Activated naive CD8-positive, alpha-beta T cell treated with anti-CD3 and anti-CD28 coated beads for 36 hours (primary cell): ENCODE measurements around the gene SMYD3. TPM values are rescaled to one million over a fixed set of nuclear protein-coding genes. Genes with fewer than 3 reads are reported as not detected.
"Not testable (repeated sequence)": the region's sequence is repeated elsewhere in the genome, so short reads cannot be mapped to it uniquely, and the experiment has no call there.

Experiments
- DNase-seq: peaks from one replicate; pipeline ENCODE4 v3.0.0; 2021
- H3K27ac Mint-ChIP-seq: one replicate; pipeline ENCODE4 v1.8.0; 2022; ENCODE audit warnings: mild to moderate bottlenecking, moderate library complexity, mixed read lengths
- H3K27me3 Mint-ChIP-seq: one replicate; pipeline ENCODE4 v1.8.0; 2022; ENCODE audit warnings: mild to moderate bottlenecking, mixed read lengths
- H3K36me3 Mint-ChIP-seq: one replicate; pipeline ENCODE4 v1.8.0; 2021; ENCODE audit warnings: mild to moderate bottlenecking, mixed read lengths
- H3K4me1 Mint-ChIP-seq: one replicate; pipeline ENCODE4 v1.8.0; 2021; ENCODE audit warnings: mixed read lengths
- H3K4me3 Mint-ChIP-seq: one replicate; pipeline ENCODE4 v1.8.0; 2022; ENCODE audit warnings: mild to moderate bottlenecking, moderate library complexity, mixed read lengths
- H3K9me3 Mint-ChIP-seq: one replicate; pipeline ENCODE4 v1.8.0; 2022; ENCODE audit warnings: mixed read lengths
- total RNA-seq, 2 experiments: library from RNA; stranded (reverse); gene quantifications; one replicate each; pipeline ENCODE4 v1.2.3, GENCODE V29; 2021

The SMYD3 gene
- total RNA-seq, 2 experiments from 2014 or later = 16.4 to 18.4 TPM

DNA sequence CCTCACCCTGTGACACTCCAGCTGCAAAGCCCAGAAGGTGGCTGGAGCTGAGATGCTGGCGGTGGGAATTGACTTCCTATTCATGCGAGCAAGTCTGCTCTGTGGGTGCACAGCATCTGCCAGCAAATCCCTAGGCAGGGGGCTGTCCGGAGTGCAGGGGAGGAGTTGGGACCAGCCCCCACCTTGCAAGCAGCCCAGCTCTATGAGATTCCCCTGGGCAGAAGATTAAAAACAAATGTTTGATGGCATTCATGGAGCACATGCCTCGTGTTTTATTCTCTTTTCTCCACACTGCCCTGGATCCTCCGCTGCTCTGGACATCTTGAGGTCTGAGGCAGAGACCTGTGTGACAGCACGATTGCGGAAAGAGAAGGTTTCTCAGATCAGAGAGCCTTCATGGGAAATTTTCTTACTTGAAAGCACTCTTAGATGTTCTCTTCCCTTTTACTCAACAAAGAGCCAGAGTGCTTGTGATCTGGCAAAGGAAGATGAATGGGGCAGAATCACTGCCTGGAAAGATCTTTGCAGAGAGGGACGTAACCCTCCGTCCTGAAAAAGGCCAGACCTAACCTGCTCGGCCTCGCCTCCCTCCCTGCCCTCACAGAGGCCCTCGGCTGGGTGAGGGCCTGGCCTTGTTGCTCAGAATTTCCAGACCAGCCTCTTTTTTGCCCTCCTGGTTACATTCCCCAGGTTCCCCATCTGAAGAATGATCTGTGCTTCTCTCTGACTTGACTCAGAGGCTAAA lies 755.2 kb downstream of the SMYD3 start:
- Mint-ChIP-seq H3K27ac (no peak overlapping the region), H3K27me3 (no peaks in the 10 kb centered on the region), H3K9me3 (peaks cover 12% of the 10 kb centered on the region), H3K36me3 (peaks cover 62% of the 10 kb centered on the region), H3K4me3 (no peak overlapping the region), H3K4me1 (no peaks in the 10 kb centered on the region)
- DNase-seq = no peak

DNA sequence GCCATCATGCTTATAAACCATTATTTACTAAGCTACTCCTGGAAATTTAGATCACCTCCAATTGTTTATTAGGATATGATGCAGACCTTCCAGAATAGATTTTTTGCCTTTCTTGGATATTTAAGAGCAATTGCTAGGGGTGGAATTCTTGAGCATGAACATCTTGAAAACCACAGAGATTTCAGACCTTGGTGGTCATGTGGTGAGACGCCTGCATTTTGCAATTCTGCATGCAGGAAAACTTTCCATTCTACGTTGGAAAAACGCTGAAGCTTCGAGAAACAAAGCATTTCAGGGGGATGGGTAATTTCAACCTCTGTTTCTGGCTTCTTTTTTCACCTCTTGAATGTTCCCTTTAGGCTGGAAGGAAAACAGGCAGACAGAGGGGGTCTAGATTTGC lies 756.0 kb downstream of the SMYD3 start:
- no peaks in the 10 kb centered on the region for H3K4me1 Mint-ChIP-seq
- no peak for DNase-seq
- H3K9me3 Mint-ChIP-seq = peaks cover 17% of the 10 kb centered on the region
- no peak overlapping the region for H3K27ac Mint-ChIP-seq
- peaks cover 66% of the 10 kb centered on the region for H3K36me3 Mint-ChIP-seq
- no peak overlapping the region for H3K4me3 Mint-ChIP-seq
- no peaks in the 10 kb centered on the region for H3K27me3 Mint-ChIP-seq

DNA sequence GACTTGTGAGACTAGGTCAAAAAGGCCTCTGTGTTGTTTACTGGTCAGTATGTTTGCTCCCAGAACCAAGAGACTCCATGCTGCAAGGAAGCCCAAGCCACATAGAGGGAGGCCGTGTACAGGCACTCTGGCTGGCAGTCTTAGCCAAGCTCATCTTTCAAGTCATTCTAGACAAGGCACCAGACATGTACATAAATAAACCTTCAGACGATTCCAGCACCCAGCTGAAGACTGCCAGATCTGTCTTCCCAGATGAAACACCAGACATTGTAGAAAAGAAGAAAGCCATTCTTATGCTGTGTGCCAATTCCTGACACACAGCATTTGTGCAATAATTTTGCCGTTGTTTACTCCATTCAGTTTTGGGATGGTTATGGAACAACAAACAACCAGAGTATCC lies 756.8 kb downstream of the SMYD3 start:
- H3K36me3 Mint-ChIP-seq = peaks cover 71% of the 10 kb centered on the region
- H3K27ac Mint-ChIP-seq = no peak overlapping the region
- H3K4me1 Mint-ChIP-seq = no peaks in the 10 kb centered on the region
- DNase-seq = no peak
- H3K9me3 Mint-ChIP-seq = peaks cover 20% of the 10 kb centered on the region
- no peak overlapping the region for H3K4me3 Mint-ChIP-seq
- H3K27me3 Mint-ChIP-seq = no peaks in the 10 kb centered on the region

DNA sequence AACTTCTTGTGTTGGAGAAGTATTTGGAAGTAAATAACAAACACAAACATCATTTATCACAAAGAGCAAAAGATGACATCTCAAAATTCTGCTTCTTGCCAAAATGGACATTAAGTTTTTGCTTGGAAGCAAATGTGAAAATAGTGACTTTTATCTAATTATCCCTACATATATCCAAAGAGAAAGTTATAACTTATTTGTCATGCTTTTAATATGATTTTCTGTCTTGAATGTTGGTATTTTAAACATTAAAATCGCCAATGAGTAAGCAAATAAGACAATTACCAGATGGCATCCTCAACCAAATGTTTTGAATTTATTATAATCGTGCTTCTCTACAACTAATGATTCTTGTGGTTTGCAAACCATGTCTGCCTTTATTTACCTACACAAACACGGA lies 758.0 kb downstream of the SMYD3 start:
- Mint-ChIP-seq H3K27me3 (no peaks in the 10 kb centered on the region), H3K4me3 (no peak overlapping the region), H3K4me1 (no peaks in the 10 kb centered on the region), H3K36me3 (peaks cover 76% of the 10 kb centered on the region), H3K9me3 (peaks cover 26% of the 10 kb centered on the region), H3K27ac (no peak overlapping the region)
- no peak for DNase-seq

DNA sequence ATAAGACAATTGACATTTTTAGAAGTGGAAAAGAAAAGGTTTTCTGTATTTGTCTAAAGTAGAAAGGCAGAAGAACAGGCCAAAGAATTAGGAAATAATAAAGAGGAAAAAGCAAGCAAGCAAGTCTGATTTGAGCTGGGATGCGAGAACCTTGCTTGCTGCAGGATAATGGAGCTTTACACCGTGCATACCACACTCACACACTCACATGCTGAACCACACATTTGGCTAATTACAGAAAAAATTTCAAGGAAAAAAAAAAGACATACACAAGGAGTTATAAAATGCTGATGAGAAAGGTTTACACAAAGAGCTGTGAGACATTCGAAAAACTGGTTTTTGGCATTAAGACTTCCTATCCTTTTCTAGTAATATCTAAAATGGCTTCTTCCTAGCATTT lies 758.4 kb downstream of the SMYD3 start:
- peaks cover 77% of the 10 kb centered on the region for H3K36me3 Mint-ChIP-seq
- no peak for DNase-seq
- no peaks in the 10 kb centered on the region for H3K4me1 Mint-ChIP-seq
- H3K27me3 Mint-ChIP-seq = no peaks in the 10 kb centered on the region
- no peak overlapping the region for H3K27ac Mint-ChIP-seq
- H3K9me3 Mint-ChIP-seq = peaks cover 26% of the 10 kb centered on the region
- H3K4me3 Mint-ChIP-seq = no peak overlapping the region

DNA sequence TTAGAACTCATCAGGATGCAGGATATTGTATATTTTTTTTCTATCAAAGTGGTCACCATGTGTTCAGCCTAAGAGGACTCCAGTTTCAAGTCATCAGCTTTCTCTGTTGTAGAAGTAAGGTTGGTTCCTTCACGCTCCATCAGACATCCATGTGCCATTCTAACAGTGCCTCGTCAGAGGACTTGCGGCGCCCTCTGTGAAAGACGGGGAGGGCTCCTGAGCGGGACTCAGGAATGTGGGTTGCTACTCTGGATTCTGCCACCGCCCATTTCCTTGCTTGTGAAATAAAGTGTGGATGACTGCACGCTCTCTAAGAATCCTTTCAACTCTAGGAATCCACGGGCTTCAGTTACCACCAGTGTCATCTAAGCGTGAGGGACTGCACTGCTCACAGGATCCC lies 758.8 kb downstream of the SMYD3 start:
- DNase-seq = no peak
- Mint-ChIP-seq H3K27me3 (no peaks in the 10 kb centered on the region), H3K4me1 (no peaks in the 10 kb centered on the region), H3K9me3 (peaks cover 26% of the 10 kb centered on the region), H3K36me3 (peaks cover 74% of the 10 kb centered on the region), H3K27ac (no peak overlapping the region), H3K4me3 (no peak overlapping the region)

DNA sequence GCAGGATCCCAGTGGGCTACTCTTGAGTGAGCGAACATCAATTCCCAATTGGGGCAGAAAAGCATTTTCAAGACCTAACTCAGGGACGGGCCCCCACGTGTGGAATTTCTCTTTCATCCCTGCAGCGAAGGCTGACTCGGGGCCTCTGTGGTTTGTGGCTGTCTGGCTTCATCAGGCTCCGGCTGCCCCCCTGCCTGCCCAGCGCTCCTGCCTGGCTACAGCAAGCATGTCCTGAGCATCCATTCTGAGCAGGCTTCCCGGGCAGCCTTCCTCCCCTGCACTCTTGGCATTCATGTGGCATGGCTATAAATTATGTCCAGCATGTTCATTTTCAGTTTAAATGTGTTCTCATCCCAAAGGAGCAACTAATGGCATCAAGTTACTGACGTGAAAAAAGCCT lies 764.2 kb downstream of the SMYD3 start:
- Mint-ChIP-seq H3K27ac (no peak overlapping the region), H3K36me3 (peaks cover 32% of the 10 kb centered on the region), H3K27me3 (no peaks in the 10 kb centered on the region), H3K4me3 (no peak overlapping the region), H3K4me1 (no peaks in the 10 kb centered on the region), H3K9me3 (peaks cover 24% of the 10 kb centered on the region)
- DNase-seq = no peak

DNA sequence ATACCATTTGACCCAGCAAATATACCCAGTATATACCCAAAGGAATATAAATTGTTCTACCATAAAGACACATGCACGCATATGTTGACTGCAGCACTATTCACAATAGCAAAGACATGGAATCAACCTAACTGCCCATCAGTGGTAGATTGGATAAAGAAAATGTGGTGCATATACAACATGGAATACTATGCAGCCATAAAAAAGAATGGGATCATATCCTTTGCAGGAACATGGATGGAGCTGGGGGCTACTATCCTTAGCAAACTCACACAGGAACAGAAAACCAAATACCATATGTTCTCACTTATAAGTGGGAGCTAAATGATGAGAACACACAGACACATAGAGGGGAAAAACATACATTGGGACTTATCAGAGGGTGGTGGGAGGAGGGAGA lies 766.7 kb downstream of the SMYD3 start:
- H3K27me3 Mint-ChIP-seq, H3K36me3 Mint-ChIP-seq, H3K4me1 Mint-ChIP-seq, DNase-seq, H3K4me3 Mint-ChIP-seq, H3K27ac Mint-ChIP-seq: not testable (repeated sequence)
- H3K9me3 Mint-ChIP-seq = peaks cover 10% of the 10 kb centered on the region

DNA sequence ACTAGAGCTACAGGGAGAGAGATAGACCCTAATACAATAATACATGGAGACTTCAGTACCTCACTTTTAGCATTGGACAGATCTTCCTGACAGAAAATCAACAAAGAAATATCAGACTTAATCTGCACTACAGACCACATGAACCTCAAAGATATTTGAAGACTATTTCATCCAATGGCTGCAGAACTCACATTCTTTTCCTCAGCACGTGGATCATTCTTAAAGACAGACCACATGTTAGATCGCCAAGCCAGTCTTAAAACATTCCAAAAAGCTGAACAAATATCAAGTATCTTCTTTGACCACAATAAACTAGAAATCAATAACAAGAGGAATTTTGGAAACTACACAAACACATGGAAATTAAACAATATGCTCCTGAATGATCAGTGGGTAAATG lies 776.3 kb downstream of the SMYD3 start:
- no peaks in the 10 kb centered on the region for H3K4me1 Mint-ChIP-seq
- H3K36me3 Mint-ChIP-seq = peaks cover 16% of the 10 kb centered on the region
- H3K27me3 Mint-ChIP-seq = no peaks in the 10 kb centered on the region
- no peak overlapping the region for H3K4me3 Mint-ChIP-seq
- H3K27ac Mint-ChIP-seq = no peak overlapping the region
- DNase-seq = no peak
- H3K9me3 Mint-ChIP-seq = peaks cover 50% of the 10 kb centered on the region

DNA sequence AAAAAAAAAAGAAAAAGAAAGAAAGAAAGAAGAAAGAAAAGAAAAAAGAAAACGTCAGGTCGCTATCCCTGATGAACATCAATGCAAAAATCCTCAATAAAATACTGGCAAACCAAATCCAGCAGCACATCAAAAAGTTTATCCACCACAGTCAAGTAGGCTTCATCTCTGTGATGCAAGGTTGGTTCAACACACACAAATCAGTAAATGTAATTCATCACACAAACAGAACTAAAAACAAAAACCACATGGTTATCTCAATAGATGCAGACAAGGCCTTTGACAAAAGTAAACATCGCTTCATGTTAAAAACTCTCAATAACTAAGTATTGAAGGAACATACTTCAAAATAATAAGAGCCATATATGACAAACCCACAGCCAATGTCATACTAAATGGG lies 779.0 kb downstream of the SMYD3 start:
- Mint-ChIP-seq H3K36me3 (peaks cover 21% of the 10 kb centered on the region), H3K9me3 (peaks cover 59% of the 10 kb centered on the region)
- H3K4me1 Mint-ChIP-seq, H3K27ac Mint-ChIP-seq, DNase-seq, H3K4me3 Mint-ChIP-seq, H3K27me3 Mint-ChIP-seq: not testable (repeated sequence)

DNA sequence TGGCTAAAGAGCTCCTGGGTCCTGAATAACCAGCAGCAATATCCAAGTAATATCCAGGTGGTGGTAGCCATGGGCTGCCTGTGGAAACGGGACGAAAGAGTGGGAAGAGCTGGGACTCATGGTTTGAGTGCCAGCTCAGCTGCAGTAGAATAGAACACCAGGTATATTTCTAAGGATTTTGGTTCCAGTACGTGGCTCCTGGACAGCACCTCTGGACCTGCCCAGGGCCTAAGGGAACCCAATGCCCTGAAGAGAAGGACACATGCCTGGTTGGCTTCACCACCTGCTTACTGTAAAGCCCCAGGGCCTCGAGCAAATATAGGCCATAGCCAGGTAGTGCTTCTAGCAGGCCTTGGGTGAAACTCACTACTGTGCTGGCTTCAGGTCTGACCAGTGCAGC lies 785.6 kb downstream of the SMYD3 start:
- Mint-ChIP-seq H3K36me3 (peaks cover 8% of the 10 kb centered on the region), H3K27me3 (no peaks in the 10 kb centered on the region), H3K4me3 (no peak overlapping the region), H3K4me1 (no peaks in the 10 kb centered on the region), H3K27ac (no peak overlapping the region), H3K9me3 (peaks cover 15% of the 10 kb centered on the region)
- DNase-seq = no peak

DNA sequence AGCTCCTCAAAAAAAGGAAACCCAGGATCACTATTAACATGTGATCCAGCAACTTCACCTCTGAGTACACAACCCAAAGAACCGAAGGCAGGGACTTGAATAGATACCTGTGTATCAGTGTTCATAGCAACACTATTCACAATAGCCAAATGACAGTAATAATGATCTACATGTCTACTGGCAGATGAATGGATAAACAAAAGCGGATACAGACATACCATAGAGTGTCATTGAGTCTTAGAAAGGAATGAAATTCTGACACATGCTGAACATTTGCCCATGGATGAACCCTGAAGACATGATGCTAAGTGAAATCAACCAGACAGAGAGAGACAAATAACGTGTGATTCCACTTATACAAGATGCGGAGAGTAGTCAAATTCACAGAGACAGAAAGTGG lies 788.1 kb downstream of the SMYD3 start:
- Mint-ChIP-seq H3K27ac (no peak overlapping the region), H3K4me3 (no peak overlapping the region), H3K9me3 (peaks cover 1% of the 10 kb centered on the region), H3K4me1 (no peaks in the 10 kb centered on the region), H3K27me3 (no peaks in the 10 kb centered on the region), H3K36me3 (peaks cover 1% of the 10 kb centered on the region)
- DNase-seq = no peak

DNA sequence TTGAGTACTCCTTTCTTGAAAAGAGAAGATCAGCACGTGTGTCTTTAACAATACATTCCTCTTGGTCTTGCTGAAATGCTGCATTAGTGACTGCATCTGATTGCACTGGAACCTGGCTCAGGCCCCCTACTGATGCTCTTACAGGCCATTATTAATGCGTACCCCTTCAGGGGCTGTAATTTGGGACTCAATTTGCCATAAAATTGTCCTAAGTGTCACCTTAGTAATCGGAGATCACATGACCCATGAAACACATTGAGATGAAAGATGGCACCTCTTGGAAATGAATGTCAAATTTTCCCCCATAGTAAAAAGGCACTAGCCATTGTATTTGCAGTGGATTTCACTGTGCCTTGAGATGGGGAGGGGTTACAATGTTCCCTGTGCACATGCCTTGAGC lies 789.0 kb downstream of the SMYD3 start:
- H3K4me3 Mint-ChIP-seq = no peak overlapping the region
- peaks cover 1% of the 10 kb centered on the region for H3K36me3 Mint-ChIP-seq
- DNase-seq = no peak

DNA sequence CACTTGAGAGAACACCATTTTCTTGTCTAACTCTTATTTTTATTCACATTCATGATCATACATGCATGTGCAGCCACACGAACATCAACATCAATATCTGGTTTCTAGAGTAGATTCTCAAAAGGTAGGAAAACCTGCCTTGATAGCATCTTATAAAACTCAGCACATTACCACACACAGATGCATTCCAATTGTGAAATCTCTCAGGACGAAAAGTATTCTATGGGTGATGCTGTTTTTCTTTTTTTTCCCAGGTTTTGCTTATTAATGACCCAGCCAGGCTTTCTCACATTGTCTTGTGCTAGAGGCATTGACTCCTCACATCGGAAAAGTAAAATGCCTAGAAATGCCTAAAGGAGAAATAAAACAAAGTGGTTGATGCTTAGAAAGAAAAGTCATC lies 789.5 kb downstream of the SMYD3 start:
- peaks cover 1% of the 10 kb centered on the region for H3K36me3 Mint-ChIP-seq
- no peaks in the 10 kb centered on the region for H3K9me3 Mint-ChIP-seq
- no peak for DNase-seq
- H3K4me1 Mint-ChIP-seq = no peaks in the 10 kb centered on the region
- no peak overlapping the region for H3K4me3 Mint-ChIP-seq
- H3K27ac Mint-ChIP-seq = no peak overlapping the region
- H3K27me3 Mint-ChIP-seq = no peaks in the 10 kb centered on the region

More for the DNA sequence above, 789.0 kb downstream of the SMYD3 start:
- H3K4me1 Mint-ChIP-seq = no peaks in the 10 kb centered on the region
- H3K27ac Mint-ChIP-seq = no peak overlapping the region
- no peaks in the 10 kb centered on the region for H3K9me3 Mint-ChIP-seq
- H3K27me3 Mint-ChIP-seq = no peaks in the 10 kb centered on the region

DNA sequence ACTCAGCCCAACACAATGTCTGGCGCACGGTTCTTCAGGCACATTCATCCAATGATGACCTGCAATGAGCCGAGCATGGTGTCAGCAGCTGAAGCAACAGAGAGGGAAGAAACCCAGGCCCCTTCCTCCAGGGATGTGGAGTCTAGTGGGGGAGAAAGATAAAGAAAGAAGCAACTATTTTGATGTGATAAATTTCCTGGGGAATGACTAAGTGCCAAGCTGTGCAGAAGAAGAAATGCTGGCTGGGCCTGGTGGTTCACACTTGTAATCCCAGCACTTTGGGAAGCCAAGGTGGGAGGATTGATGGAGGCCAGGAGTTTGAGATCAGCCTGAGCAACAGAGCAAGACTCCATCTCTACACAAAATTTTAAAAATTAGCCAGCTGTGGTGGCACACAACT lies 790.5 kb downstream of the SMYD3 start:
- Mint-ChIP-seq H3K9me3 (no peaks in the 10 kb centered on the region), H3K36me3 (peaks cover 1% of the 10 kb centered on the region), H3K4me3 (no peak overlapping the region), H3K27ac (no peak overlapping the region), H3K27me3 (no peaks in the 10 kb centered on the region), H3K4me1 (no peaks in the 10 kb centered on the region)
- DNase-seq = no peak

DNA sequence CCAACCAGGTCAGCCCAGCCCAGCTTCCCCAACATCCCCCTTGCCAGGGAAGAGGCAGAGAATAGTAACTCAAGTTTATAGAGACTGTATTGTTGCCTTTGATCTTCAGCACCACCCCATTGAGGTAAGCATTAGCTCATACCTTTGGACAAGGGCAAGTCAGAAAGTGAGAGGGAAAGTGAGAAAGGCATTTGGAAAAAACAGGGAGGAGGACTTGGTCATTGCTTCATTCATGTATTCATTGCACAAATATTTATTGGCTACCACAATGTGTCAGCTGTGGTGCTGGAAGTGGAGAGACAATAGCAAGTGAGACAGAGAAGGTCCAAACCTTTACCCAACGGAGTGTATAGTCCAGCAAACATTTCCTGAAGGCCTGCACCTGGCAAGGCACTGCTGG lies 791.1 kb downstream of the SMYD3 start:
- peaks cover 1% of the 10 kb centered on the region for H3K36me3 Mint-ChIP-seq
- H3K27me3 Mint-ChIP-seq = no peaks in the 10 kb centered on the region
- H3K4me3 Mint-ChIP-seq = no peak overlapping the region
- no peaks in the 10 kb centered on the region for H3K9me3 Mint-ChIP-seq
- no peaks in the 10 kb centered on the region for H3K4me1 Mint-ChIP-seq
- H3K27ac Mint-ChIP-seq = no peak overlapping the region
- no peak for DNase-seq
